Activated B cell treated with CpG ODN at 0.5 μM for 24 hours (primary cell): ENCODE results near the gene NLK. TPM values are rescaled to one million over a fixed set of nuclear protein-coding genes. Genes with fewer than 3 reads are reported as not detected.
"Not testable (repeated sequence)": the region's sequence is repeated elsewhere in the genome, so short reads cannot be mapped to it uniquely, and the experiment has no call there.

Source experiments
- ATAC-seq: fragments of 200-7000 bp; cut with Tn5 transposase; one replicate; pipeline ENCODE4 v1.10.0; 2021; ENCODE audit warnings: low read depth, mild to moderate bottlenecking, moderate library complexity
- CTCF ChIA-PET: fragments of 350-600 bp; sonication (Branson Sonifier 250); formaldehyde crosslinking; loops from one replicate; lab custom pipeline; 2021; ENCODE audit warnings: antibody characterized with exemption; lab: Charles Lee
- POLR2A ChIA-PET: fragments of 350-600 bp; sonication (Branson Sonifier 250); formaldehyde crosslinking; loops from one replicate; lab custom pipeline; 2021; ENCODE audit warnings: antibody characterized with exemption; lab: Charles Lee
- DNase-seq: peaks from one replicate; pipeline ENCODE4 v3.0.0; 2022
- H3K27ac Mint-ChIP-seq: one replicate; pipeline ENCODE4 v1.8.0; 2020; ENCODE audit warnings: mixed read lengths
- H3K27me3 Mint-ChIP-seq: one replicate; pipeline ENCODE4 v1.8.0; 2021; ENCODE audit warnings: mixed read lengths
- H3K36me3 Mint-ChIP-seq: one replicate; pipeline ENCODE4 v1.8.0; 2021; ENCODE audit warnings: low read depth, mixed read lengths
- H3K4me1 Mint-ChIP-seq: one replicate; pipeline ENCODE4 v1.8.0; 2021; ENCODE audit warnings: mixed read lengths
- H3K4me3 Mint-ChIP-seq: one replicate; pipeline ENCODE4 v1.8.0; 2020; ENCODE audit warnings: mild to moderate bottlenecking, mixed read lengths
- H3K9me3 Mint-ChIP-seq: one replicate; pipeline ENCODE4 v1.8.0; 2020; ENCODE audit warnings: mixed read lengths
- intact Hi-C: fragments of 100-400 bp; cut with micrococcal nuclease; formaldehyde crosslinking; loops from one replicate; pipeline ENCODE4 v1.15.1; 2024
- total RNA-seq: library from RNA; stranded (reverse); gene quantifications from 2 replicates; pipeline ENCODE4 v1.2.3, GENCODE V29; 2022
- TF ChIP-seq, protein P1 (sequence below): fragments of 200-600 bp; IDR thresholded peaks from one replicate; pipeline ENCODE4 v1.8.0; 2022; ENCODE audit warnings: antibody characterized with exemption, mild to moderate bottlenecking

NLK gene
- total RNA-seq, 1 donor from 2014 or later = 24.6 TPM

GRCh38 chr17:28076144-28076543 lies 33.7 kb downstream of the NLK start:
- Mint-ChIP-seq H3K4me1 (peaks cover 86% of the 10 kb centered on the region), H3K27me3 (no peaks in the 10 kb centered on the region), H3K36me3 (peaks cover 15% of the 10 kb centered on the region), H3K9me3 (peaks cover 4% of the 10 kb centered on the region), H3K4me3 (no peak overlapping the region), H3K27ac (no peak overlapping the region)
- DNase-seq (no peak), ATAC-seq (no peak)
- ChIA-PET POLR2A (interaction anchor here (2.6 kb wide), 1 partner anchor 35 kb away, joined by 6 read pairs; no protein-coding TSS in a partner anchor), CTCF (no interaction called here)
- intact Hi-C loops = loop anchor here (2.0 kb wide), 1 partner anchor 19 kb away; no protein-coding TSS in a partner anchor
- TF ChIP-seq, protein P1, sequence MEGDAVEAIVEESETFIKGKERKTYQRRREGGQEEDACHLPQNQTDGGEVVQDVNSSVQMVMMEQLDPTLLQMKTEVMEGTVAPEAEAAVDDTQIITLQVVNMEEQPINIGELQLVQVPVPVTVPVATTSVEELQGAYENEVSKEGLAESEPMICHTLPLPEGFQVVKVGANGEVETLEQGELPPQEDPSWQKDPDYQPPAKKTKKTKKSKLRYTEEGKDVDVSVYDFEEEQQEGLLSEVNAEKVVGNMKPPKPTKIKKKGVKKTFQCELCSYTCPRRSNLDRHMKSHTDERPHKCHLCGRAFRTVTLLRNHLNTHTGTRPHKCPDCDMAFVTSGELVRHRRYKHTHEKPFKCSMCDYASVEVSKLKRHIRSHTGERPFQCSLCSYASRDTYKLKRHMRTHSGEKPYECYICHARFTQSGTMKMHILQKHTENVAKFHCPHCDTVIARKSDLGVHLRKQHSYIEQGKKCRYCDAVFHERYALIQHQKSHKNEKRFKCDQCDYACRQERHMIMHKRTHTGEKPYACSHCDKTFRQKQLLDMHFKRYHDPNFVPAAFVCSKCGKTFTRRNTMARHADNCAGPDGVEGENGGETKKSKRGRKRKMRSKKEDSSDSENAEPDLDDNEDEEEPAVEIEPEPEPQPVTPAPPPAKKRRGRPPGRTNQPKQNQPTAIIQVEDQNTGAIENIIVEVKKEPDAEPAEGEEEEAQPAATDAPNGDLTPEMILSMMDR = no peak

- peaks cover 76% of the 10 kb centered on the region for H3K4me1 Mint-ChIP-seq
- H3K4me3 Mint-ChIP-seq, CTCF ChIA-PET, H3K9me3 Mint-ChIP-seq, H3K27ac Mint-ChIP-seq, H3K27me3 Mint-ChIP-seq, ATAC-seq, DNase-seq, H3K36me3 Mint-ChIP-seq: not testable (repeated sequence)
- POLR2A ChIA-PET = interaction anchor here (0.6 to 2.6 kb wide), 2 partner anchors 36 to 697 kb away, joined by 4 to 6 read pairs; no protein-coding TSS in a partner anchor
- intact Hi-C loops = loop anchor here (2.0 kb wide), 1 partner anchor 18 kb away; no protein-coding TSS in a partner anchor
Observed at GRCh38 chr17:28077140-28077539, 34.7 kb downstream of the NLK start.

GRCh38 chr17:28078341-28079229 lies 36.1 kb downstream of the NLK start:
- intact Hi-C loops = no loop called here
- ATAC-seq = no peak
- POLR2A ChIA-PET = interaction anchor here (2.6 kb wide), 1 partner anchor 37 kb away, joined by 6 read pairs; no protein-coding TSS in a partner anchor
- no peak overlapping the region for H3K27ac Mint-ChIP-seq
- TF ChIP-seq, protein P1 = no peak
- peaks cover 67% of the 10 kb centered on the region for H3K4me1 Mint-ChIP-seq
- no peaks in the 10 kb centered on the region for H3K27me3 Mint-ChIP-seq
- DNase-seq = no peak
- peaks cover 4% of the 10 kb centered on the region for H3K9me3 Mint-ChIP-seq
- H3K4me3 Mint-ChIP-seq = no peak overlapping the region
- H3K36me3 Mint-ChIP-seq = peaks cover 3% of the 10 kb centered on the region
- CTCF ChIA-PET = no interaction called here

GRCh38 chr17:28081467-28081866 lies 39.0 kb downstream of the NLK start:
- ATAC-seq = no peak
- Mint-ChIP-seq H3K27me3 (no peaks in the 10 kb centered on the region), H3K4me1 (peaks cover 58% of the 10 kb centered on the region), H3K9me3 (peaks cover 4% of the 10 kb centered on the region), H3K36me3 (peaks cover 5% of the 10 kb centered on the region), H3K27ac (no peak overlapping the region), H3K4me3 (no peak overlapping the region)
- TF ChIP-seq, protein P1 = no peak
- POLR2A ChIA-PET = no interaction called here
- CTCF ChIA-PET = interaction anchor here (1.6 kb wide), 1 partner anchor 13 kb away, joined by 3 read pairs; no protein-coding TSS in a partner anchor
- intact Hi-C loops = no loop called here
- no peak for DNase-seq

DNA sequence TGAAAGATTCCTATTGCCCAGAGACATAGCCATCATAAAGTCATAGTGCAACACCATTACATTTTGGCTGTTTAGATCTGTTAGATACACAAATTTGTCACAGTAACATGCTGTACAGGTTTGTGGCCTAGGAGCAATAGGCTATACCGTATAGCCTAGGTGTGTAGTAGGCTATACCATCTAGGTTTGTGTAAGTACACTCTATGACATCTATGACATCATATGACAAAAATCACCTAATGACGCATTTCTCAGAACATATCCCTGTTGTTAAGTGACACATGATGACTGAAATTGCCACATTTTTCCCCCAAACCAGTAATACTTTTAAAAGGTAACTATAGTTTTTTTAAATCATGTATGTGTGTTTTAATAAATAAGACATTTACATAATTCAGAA lies 43.3 kb downstream of the NLK start:
- intact Hi-C loops = no loop called here
- Mint-ChIP-seq H3K9me3 (no peaks in the 10 kb centered on the region), H3K27me3 (no peaks in the 10 kb centered on the region), H3K36me3 (peaks cover 4% of the 10 kb centered on the region), H3K4me1 (peaks cover 33% of the 10 kb centered on the region), H3K27ac (no peak overlapping the region), H3K4me3 (no peak overlapping the region)
- CTCF ChIA-PET = no interaction called here
- ATAC-seq = no peak
- POLR2A ChIA-PET = no interaction called here
- DNase-seq = no peak
- TF ChIP-seq, protein P1 = no peak
